Measurements from ENCODE around the gene CENPN.
A peak's percentile ranks its signal among the peaks of the same experiment; 100 is the strongest.

CENPN gene

GRCh38 chr16:81035975-81036750, 29.1 kb downstream of the CENPN start:
- peak; percentile 27 to 45 for DNase-seq

DNA sequence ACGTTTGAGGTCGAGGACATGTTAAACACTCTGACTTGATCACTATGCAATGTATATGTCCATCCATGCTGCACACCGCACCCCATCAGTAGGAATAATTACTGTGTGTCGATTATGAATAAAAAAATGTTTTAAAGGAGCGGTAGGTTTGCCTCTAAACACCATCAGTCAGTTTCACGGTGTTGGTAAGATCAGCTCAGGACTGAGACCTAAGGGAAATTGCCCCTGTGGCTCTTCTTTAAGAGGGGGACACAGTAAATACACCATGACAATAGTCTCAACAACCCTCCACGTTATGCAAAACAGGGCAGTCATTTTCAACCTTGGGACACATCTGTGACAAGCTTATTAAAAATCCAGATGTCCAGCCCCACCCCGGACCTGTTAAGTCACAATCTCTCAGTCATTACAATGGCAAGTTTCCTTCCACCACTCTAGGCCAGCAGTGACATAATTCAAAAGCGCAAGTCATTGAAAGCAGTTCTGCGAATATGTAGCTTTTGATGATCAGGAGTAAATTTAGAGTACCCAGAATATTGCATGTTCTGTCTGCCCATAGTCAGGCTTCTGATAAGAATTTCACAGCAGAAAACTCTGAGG, 29.8 kb downstream of the CENPN start:
- DNase-seq: no peak

- no peak for DNase-seq
These were observed 33.1 kb downstream of the CENPN start for GRCh38 chr16:81040131-81040530.

- DNase-seq: no peak
These were observed 33.8 kb downstream of the CENPN start for GRCh38 chr16:81040842-81041241.

DNA sequence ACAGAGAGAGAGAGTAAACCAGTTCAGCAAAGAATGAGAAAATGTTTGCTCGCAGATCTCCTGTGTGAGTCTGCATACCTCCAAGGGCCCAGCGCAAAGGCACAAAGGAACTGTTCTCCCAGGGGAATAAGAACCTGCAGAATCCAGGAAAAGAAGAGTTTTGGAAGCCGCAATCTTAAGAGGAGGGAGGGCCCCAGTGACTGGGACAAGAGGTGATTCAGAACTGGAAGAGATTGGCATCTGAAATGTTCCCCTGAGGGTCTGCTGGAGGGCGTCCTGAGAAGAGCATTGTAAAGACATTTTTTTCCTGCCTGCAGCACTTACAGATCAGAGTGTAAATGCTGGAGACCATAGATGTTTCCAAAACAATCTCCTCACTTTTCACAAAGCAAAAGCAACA, 34.7 kb downstream of the CENPN start:
- DNase-seq: no peak

DNA sequence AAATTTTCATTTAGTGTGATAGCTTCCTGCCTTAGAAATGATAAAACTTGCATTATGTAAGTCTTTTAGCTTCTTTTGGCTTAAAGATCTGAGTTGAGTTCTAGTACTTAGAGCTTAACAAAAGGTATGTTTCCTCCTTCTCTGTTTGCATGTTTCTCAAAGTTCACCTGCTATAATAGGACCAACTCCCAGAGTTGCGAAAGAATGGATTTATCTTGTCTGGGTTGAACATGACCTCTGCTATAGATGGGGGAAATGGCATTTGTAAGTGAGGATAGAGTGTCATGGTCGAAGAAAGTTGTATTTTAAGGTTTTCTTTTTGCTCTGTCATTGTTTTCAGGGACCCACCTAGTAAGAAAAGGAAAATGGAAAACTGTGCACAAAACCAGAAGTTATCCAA, 35.8 kb downstream of the CENPN start:
- DNase-seq: no peak

DNA sequence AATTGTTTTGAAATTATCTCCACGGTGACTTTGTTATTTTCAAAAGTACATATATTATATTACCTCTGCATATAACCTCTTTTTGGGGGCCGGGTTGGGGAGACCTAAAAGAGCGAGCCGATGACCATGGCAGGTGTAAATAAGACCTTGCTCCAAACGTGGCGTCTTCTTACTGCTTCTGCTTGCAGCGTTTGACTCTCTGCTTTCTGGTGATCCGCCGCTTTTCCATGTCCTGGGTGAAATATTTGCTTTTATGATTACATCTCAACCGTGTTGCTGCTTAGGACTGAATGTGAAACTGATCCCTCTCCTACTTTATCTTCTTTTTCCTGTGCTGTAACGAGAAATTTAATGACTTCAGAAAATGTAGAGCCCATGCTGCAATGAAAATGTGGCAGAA, 46.7 kb downstream of the CENPN start:
- no peak for DNase-seq

- no peak for DNase-seq
These were observed 53.7 kb downstream of the CENPN start for GRCh38 chr16:81060576-81061306.

GRCh38 chr16:81061307-81061640, 54.3 kb downstream of the CENPN start:
- no peak for DNase-seq

GRCh38 chr16:81061871-81062608, 55.0 kb downstream of the CENPN start:
- DNase-seq: no peak

DNA sequence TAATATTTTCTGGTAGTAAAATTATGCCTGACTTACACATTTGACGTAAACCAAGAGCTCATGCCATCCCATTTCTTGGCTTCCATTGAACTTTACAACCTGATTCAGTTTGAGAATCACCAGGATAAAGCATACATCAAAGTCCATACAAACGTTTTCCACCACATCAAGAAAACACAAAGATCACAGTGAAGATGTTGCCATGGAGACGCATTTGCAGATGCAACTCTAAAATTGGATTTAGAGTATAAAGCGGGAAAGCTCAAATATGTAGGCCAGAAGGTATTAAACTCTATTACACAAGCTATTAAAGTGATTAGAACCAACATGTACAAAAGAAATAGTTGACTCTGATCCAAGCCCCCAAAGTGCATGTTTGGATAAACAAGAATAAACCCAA, 59.7 kb downstream of the CENPN start:
- no peak for DNase-seq

DNA sequence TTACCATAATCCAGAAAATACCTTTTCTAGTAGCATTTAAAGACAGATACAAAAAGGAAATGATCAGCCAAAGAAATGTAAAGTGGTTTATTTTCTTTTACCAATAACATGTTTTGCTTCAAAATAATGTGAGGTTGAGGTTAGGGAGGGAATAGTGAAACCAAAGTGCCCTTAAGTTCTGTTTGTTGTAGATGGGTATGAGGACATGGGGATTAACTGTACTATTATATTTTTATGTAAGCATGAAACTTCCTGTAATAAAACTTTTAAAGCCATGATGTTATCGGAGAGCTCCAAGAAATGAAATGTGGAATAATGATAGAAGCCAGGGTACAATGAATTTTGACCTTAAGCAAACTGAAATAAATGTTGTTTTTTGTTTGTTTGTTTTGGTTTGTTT, 60.2 kb downstream of the CENPN start:
- no peak for DNase-seq

DNA sequence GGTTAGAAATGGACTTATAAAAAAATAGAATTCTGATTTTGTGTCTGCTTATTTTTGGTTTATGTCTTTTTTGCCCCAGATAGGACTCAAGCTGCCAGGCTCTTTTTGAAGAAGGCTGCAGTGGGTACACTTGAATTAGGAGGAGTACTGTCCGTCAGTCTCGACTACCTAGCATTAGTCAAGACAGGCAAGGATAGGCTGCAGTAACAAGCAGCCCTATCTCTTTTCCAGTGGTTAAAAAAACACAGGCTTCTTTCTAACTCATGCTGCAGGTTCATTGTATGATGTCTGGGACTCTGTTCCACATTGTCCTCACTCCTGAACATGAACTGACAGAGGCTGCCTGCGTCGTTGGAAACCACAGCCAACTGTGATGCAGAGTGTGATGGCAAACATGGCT, 62.0 kb downstream of the CENPN start:
- DNase-seq: no peak

- no peak for DNase-seq
These were observed 64.0 kb downstream of the CENPN start for GRCh38 chr16:81070979-81071378.

GRCh38 chr16:81071805-81072204, 64.8 kb downstream of the CENPN start:
- DNase-seq: no peak

GRCh38 chr16:81073560-81074330, 66.7 kb downstream of the CENPN start:
- DNase-seq: no peak

GRCh38 chr16:81076566-81077075, 69.6 kb downstream of the CENPN start:
- DNase-seq: peak; percentile 92 to 96

DNA sequence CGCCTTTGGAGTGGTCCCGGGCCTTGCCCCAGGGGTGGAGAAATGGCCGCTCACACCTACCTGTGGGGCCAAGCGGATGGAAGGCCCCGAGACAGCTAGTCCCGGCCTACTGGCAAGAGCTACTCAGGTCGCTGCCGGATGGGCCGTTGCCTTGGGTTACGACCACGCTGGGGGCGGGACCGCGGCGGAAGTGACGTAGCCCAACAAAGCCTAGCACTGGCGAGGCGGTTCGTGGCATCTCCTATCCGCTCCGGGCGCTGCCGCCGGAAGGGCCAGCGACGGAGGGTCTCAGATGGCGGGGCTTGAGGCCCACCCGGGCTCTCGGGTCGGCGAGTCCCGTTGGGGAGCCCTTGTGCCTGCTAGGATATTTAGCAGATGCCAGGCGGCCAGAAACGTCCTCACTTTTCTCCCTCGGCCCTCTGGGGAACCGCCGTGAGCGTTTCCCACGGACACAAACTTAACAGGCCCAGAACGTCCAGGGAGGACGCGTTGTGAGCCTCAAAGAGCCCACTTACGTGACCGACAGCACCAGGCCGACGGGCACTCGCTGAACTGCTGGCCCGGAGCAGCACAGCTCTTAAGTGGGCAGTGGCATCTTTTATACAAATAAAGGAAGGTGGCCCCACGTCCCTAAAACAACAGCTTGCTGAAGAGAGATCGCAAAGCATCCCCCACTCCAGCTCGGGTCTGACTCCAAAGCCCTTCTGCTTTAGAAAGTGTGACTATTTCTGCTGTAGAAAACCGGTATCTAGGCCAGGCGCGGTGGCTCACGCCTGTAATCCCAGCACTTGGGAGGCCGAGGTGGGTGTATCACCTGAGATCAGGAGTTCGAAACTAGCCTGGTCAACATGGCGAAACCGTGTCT, 70.3 kb downstream of the CENPN start, which contains the start of gene C16orf46:
TSS of gene C16orf46 (minus strand) at position 163 of the 865 bp plus-strand sequence. CDS start 13,283 bp downstream, outside the sequence.
- DNase-seq: peak; percentile 94 to 96

GRCh38 chr16:81080233-81080632, 73.2 kb downstream of the CENPN start:
- DNase-seq: no peak

DNA sequence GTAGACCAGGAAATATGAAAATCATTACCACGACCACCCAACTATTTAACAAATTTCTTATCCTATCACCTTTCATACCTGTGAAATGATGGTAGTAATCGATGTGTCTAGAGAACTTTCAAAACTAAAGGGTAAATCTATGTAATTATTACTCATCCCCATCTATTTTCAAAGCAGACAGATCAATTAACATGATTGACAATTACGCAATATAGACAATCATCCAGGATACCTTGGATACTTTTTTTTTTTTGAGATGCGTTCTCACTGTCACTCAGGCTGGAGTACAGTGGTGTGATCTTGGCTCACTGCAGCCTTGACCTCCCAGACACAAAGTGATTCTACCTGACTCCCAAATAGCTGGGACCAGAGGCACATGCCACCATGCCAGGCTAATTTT, 74.0 kb downstream of the CENPN start:
- DNase-seq: no peak

Measured in activated CD4-positive, alpha-beta T cell treated with anti-CD3 and anti-CD28 coated beads for 4 hours (primary cell).